Esophagus (tissue), 2 donors: ENCODE results near the gene TLCD3A. TPM values are rescaled to one million over a fixed set of nuclear protein-coding genes. Genes with fewer than 3 reads are reported as not detected.
"Not testable (repeated sequence)": the region's sequence is repeated elsewhere in the genome, so short reads cannot be mapped to it uniquely, and the experiment has no call there.

Source experiments
- H3K27ac ChIP-seq, 2 donors: one replicate each; pipeline ENCODE4 v1.5.1; 2013; ENCODE audit warnings: low read depth in 2 of 2, mild to moderate bottlenecking in 2 of 2, inconsistent platforms in 1 of 2, low read length in 1 of 2, moderate library complexity in 1 of 2
- H3K27me3 ChIP-seq, 2 donors: one replicate each; pipeline ENCODE4 v1.6.1; 2013; ENCODE audit warnings: low read length in 2 of 2, control low read depth in 1 of 2, mild to moderate bottlenecking in 1 of 2; ENCODE audit not compliant: insufficient read depth in 2 of 2, control insufficient read depth in 1 of 2
- H3K36me3 ChIP-seq, 2 donors: one replicate each; pipeline ENCODE4 v1.6.1; 2013; ENCODE audit warnings: low read length in 1 of 2; ENCODE audit not compliant: control insufficient read depth in 2 of 2, insufficient read depth in 2 of 2
- H3K4me1 ChIP-seq, 2 donors: one replicate each; pipeline ENCODE4 v1.6.1; 2013; ENCODE audit warnings: low read length in 1 of 2; ENCODE audit not compliant: control insufficient read depth in 2 of 2, insufficient read depth in 2 of 2
- H3K4me3 ChIP-seq, 2 donors: one replicate each; pipeline ENCODE4 v1.5.1; 2013; ENCODE audit warnings: low read length in 2 of 2, mild to moderate bottlenecking in 2 of 2, low read depth in 1 of 2, moderate library complexity in 1 of 2
- H3K9me3 ChIP-seq, 2 donors: one replicate each; pipeline ENCODE4 v1.6.1; 2013; ENCODE audit warnings: mild to moderate bottlenecking in 2 of 2, low read depth in 1 of 2, low read length in 1 of 2, moderate library complexity in 1 of 2; ENCODE audit not compliant: control insufficient read depth in 2 of 2, insufficient read depth in 1 of 2
- WGBS, 2 donors: extraction: QIAGEN DNeasy Blood & Tissue Kit; methylation state at CpG; one replicate each; pipeline ENCODE4 v1.1.7; 2013; 5-methylcytosine and 5-hydroxymethylcytosine counted together
- polyA plus RNA-seq, 2 donors: library from polyadenylated mRNA; stranded (reverse); fragments of 200-250 nt; gene quantifications; one replicate each; pipeline ENCODE4 v1.2.3, GENCODE V29; 2013
- donor health status: healthy with polysubstance abuse.
- donor health status: Bipolar disorder and iron deficiency.

Gene TLCD3A
- polyA plus RNA-seq, 2 donors = 11.0 to 18.9 TPM

DNA sequence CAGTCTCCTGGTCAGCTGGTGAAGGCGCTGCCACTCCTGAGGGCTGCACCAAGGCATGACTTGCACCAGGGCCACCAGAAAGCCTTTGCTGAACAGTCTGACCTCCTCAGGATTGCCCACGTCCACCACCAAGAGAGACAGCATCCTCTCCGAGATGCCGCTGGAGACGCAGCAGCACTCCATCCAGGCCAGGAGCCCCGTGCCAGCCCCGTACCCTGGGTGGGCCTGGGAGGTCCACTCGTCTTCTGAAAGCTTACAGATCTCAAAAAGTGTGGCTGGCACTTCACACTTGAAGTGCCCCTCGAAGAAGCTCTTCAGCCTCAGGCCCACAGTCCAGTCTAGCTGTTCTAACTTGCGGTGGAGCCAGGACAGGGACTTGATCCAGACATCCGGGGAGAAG lies 13.0 kb downstream of the TLCD3A start:
- Histone ChIP-seq H3K4me1 (peaks cover 0 to 2% of the 10 kb centered on the region in 2 donors), H3K27ac (no peak overlapping the region), H3K4me3 (no peak overlapping the region), H3K9me3 (no peaks in the 10 kb centered on the region), H3K36me3 (peaks cover 35 to 47% of the 10 kb centered on the region in 2 donors), H3K27me3 (no peaks in the 10 kb centered on the region)
- 93% methylated on average over 11 of the region's 11 CpGs for WGBS, 2 donors

DNA sequence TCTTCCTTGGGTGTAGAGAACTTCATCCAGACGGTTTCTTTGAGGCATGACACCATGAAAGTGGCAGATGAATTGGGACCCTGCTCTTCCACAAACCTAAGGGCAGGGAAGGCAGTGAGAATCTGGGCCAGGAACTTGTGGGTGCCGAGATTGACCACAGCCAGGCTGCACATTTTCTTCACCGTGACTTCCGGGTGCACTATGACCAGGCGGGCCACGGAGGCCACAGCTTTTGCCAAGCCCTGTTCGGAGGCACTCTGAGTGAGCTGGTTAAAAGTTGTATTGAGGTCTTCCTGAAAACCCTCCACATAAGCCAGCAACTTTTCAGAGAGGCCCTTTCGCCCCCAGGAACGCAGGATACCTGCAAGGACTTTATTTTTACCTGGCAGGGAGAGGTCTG lies 13.8 kb downstream of the TLCD3A start:
- no peaks in the 10 kb centered on the region for H3K27me3 ChIP-seq
- no peak overlapping the region for H3K27ac ChIP-seq
- H3K4me1 ChIP-seq = peaks cover under 1 to 5% of the 10 kb centered on the region in 2 donors
- WGBS, 2 donors = 85 to 92% methylated on average over 9 of the region's 9 CpGs
- H3K9me3 ChIP-seq = no peaks in the 10 kb centered on the region
- H3K4me3 ChIP-seq = no peak overlapping the region
- H3K36me3 ChIP-seq = peaks cover 33 to 45% of the 10 kb centered on the region in 2 donors

DNA sequence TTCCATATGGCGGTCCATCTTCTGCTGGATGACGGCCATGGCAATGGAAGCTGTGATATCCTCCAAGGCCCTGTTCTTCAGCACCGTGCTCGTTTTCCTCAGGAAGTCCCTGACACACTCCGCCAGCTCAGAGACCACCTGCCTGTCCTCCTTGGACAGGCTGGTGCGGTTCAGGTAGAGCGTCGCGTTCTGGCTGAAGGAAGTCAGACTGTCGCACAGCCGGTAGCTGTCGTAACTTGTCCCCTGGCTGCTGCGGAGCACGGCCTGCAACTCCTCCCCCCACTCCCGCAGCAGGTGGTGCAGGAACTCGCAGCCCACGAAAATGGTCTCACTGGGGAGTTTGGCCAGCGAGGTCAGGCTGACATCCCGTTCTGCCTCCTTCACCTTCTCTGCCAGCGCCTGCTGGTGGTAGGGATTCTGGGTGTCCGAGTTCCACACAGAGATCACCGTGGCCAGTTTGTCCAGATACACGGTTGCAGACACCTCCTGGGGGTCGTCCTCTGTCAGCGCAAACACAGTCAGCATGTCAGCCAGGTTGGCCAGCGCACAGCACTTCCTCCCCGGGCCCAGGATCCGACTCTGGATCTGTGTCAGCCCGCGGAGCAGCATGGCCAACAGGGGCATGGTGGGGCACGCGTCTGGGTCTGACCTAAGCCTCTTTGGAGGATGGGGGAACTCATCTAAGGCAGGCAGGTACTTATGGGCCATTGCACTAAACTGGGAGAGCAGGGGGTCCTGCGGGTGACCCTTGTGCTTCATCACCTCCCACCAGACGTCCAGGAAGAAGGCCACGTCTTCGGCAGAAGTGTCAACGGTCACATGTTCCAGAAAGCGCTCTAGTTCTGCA lies 14.6 kb downstream of the TLCD3A start:
- no peaks in the 10 kb centered on the region for H3K27me3 ChIP-seq
- no peaks in the 10 kb centered on the region for H3K9me3 ChIP-seq
- no peak overlapping the region for H3K4me3 ChIP-seq
- H3K36me3 ChIP-seq = peaks cover 26 to 37% of the 10 kb centered on the region in 2 donors
- H3K4me1 ChIP-seq = peaks cover 2 to 5% of the 10 kb centered on the region in 2 donors
- WGBS, 2 donors = 89 to 91% methylated on average over 38 of the region's 38 CpGs
- H3K27ac ChIP-seq = no peak overlapping the region

DNA sequence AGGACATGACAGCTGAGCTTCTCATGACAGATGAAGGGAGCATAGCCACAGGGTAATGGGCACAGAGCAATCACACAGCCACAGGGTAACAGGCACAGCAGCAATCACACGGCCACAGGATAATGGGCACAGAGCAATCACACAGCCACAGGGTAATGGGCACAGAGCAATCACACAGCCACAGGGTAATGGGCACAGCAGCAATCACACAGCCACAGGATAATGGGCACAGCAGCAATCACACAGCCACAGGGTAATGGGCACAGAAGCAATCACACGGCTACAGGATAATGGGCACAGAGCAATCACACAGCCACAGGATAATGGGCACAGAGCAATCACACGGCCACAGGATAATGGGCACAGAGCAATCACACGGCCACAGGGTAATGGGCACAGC lies 16.2 kb downstream of the TLCD3A start:
- not testable (repeated sequence) for H3K4me1 ChIP-seq, H3K9me3 ChIP-seq, H3K27ac ChIP-seq, H3K27me3 ChIP-seq, H3K4me3 ChIP-seq
- H3K36me3 ChIP-seq = peaks cover 21 to 30% of the 10 kb centered on the region in 2 donors
- 90 to 95% methylated on average over 4 of the region's 4 CpGs for WGBS, 2 donors

DNA sequence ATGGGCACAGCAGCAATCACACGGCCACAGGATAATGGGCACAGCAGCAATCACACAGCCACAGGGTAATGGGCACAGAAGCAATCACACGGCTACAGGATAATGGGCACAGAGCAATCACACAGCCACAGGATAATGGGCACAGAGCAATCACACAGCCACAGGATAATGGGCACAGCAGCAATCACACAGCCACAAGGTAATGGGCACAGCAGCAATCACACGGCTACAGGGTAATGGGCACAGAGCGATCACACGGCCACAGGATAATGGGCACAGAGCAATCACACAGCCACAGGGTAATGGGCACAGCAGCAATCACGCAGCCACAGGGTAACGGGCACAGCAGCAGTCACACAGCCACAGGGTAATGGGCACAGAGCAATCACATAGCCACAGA lies 17.0 kb downstream of the TLCD3A start:
- not testable (repeated sequence) for H3K27ac ChIP-seq, H3K4me3 ChIP-seq, H3K4me1 ChIP-seq, H3K27me3 ChIP-seq, H3K9me3 ChIP-seq
- H3K36me3 ChIP-seq = peaks cover 21 to 30% of the 10 kb centered on the region in 2 donors
- WGBS, 2 donors = 80 to 87% methylated on average over 7 of the region's 7 CpGs

DNA sequence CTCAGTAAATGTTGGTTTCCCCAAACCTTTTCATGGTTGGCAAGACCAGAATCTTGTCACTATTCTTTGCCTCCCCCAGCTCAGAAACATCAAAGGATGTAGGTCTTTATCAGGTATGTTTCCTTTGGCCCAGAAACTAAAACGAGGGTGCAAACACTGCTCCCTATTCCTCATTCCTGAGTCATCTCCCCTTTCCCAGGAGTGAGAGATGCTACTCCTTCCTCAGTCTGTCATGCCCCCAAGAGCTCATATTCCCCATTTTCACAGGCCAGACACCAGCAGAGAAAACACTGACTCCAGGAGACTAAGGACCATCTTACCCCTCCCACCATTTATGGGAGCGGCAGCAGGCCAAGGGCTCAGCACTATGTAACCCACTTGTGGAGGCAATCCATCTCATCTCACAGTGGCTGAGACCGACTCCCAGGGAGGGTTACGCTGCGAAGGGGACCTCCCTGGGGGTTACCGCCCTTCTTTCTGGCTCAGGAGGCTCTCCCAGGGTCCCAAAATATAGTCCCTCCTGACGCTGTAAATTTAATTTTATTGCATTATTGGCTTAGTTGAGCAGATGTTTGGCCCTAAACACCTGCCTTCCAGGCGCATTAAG lies 18.1 kb downstream of the TLCD3A start:
- Histone ChIP-seq H3K9me3 (no peaks in the 10 kb centered on the region), H3K4me1 (peaks cover 2 to 5% of the 10 kb centered on the region in 2 donors), H3K27ac (no peak overlapping the region), H3K4me3 (peak overlapping the region in 1 of 2 donors; percentile 70), H3K27me3 (no peaks in the 10 kb centered on the region), H3K36me3 (peaks cover 14 to 20% of the 10 kb centered on the region in 2 donors)
- WGBS, 2 donors = 63 to 74% methylated on average over 8 of the region's 8 CpGs

DNA sequence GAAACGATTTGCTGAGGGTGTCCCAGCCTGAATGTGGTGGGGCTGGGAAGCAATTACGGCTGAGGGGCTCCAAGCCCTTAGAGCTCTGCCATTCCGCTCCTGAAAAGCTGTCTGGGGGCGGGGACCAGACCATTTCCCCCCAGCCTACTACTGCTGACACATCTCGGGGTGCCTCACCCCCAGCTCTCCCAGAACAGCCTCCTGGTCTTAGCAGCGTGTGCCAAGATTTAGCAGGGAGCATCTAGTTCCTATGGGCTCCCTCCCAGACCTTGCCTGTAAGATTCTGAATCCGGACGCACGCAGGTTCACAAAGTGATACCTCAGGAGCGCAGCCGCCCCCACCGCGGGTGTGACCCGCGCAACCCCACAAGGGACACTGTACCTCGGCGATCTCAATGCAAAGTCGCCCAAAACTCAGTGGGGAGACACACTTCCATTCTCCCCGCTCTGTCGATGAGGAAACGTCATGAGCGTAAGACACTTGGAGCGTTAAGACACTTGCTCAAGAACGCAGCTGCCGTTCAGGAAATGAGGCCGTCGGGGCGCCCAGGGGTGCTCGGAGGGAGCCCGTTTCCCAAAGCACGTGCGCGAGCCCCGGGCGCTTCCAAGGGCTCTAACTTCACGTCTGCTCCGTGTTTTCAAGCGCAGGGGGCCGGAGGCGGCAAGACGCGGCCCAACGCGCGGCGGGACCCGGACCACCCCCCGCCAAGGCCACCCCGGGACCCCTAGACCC lies 19.0 kb downstream of the TLCD3A start:
- 1% methylated on average over 49 of the region's 49 CpGs for WGBS, 2 donors

DNA sequence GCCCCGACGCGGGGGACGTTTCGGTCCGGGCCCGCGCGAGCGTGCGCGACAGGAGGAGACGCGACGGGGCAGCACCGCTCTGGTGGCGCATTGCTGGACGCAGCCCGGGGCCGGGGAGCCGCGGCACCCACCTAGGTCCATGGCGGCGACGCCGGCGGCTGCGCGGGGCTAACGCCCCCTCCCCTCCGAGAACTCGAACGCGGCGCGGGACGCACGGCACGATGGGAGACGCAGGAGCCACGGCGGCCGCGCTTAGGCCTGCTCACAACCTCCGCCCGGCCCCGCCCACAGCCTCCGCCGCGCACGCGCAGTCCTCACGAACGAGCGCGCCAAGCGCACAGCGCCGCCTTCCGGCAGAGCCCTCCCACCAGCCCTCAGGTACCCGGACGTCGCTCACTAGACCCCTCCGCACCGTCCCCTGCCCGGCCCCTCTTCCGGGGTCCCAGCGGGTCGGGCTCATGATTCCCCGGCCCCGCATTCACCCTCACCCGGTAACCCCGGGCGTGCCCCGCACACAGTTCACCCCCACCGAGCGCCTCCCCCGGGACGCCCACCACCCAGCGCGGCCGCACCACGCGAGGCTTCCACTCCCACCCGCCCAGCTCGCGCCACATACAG lies 19.7 kb downstream of the TLCD3A start, which contains the start of gene GEMIN4:
Gene GEMIN4 (minus strand): TSS at position 263 of the 618 bp plus-strand sequence. CDS start 122 bp downstream, at position 141.
- H3K4me1 ChIP-seq = peaks cover 2 to 5% of the 10 kb centered on the region in 2 donors
- H3K36me3 ChIP-seq = peaks cover 6% of the 10 kb centered on the region in 2 donors
- WGBS, 2 donors = 0% methylated on average over 53 to 87 of the region's 87 CpGs
- peak within 1 kb of the TSS; percentile 70 to 95 for H3K4me3 ChIP-seq
- H3K27ac ChIP-seq = peak within 1 kb of the TSS; percentile 73 to 74
- H3K27me3 ChIP-seq = no peaks in the 10 kb centered on the region
- H3K9me3 ChIP-seq = no peaks in the 10 kb centered on the region

More for the DNA sequence above, 19.0 kb downstream of the TLCD3A start:
- Histone ChIP-seq H3K36me3 (peaks cover 10 to 13% of the 10 kb centered on the region in 2 donors), H3K4me1 (peaks cover 2 to 5% of the 10 kb centered on the region in 2 donors), H3K27me3 (no peaks in the 10 kb centered on the region), H3K4me3 (peak overlapping the region; percentile 70 to 95), H3K27ac (peak overlapping the region; percentile 47 to 73), H3K9me3 (no peaks in the 10 kb centered on the region)

DNA sequence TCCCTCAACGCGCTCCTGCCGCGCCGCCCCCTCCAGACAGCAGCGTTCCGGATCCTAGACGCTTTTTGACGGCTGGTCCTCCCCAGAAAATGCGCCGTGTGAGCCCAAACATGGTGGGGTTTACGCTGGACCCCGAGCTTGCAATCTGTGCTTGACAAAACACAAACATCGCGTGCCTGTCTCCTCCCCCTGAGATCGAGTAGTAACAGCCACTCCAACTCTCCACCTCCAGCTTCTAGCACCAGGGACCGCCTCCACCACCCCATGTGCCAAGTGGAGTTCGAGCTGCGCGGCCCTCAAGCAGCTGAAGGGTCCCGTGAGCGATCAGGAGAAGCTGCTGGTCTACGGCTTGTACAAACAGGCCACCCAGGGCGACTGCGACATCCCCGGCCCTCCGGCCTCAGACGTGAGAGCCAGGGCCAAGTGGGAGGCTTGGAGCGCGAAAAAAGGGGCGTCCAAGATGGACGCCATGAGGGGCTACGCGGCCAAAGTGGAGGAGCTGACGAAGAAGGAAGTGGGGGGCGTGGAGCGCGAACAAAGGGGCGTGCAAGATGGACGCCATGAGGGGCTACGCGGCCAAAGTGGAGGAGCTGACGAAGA lies 20.3 kb downstream of the TLCD3A start:
- peaks cover 0 to under 1% of the 10 kb centered on the region in 2 donors for H3K36me3 ChIP-seq
- H3K4me1 ChIP-seq = peaks cover 2 to 5% of the 10 kb centered on the region in 2 donors
- no peaks in the 10 kb centered on the region for H3K9me3 ChIP-seq
- H3K27me3 ChIP-seq = no peaks in the 10 kb centered on the region
- peak overlapping the region; percentile 70 to 95 for H3K4me3 ChIP-seq
- H3K27ac ChIP-seq = peak overlapping the region; percentile 73 to 74
- WGBS, 2 donors = 19 to 27% methylated on average over 43 of the region's 43 CpGs
